Neuronal stem cell (in vitro differentiated cells): ENCODE results near the gene FOLR2.
A peak's percentile ranks its signal among the peaks of the same experiment; 100 is the strongest.

Experiments
- DNase-seq: peaks from one replicate; pipeline ENCODE4 v3.0.0-alpha.2; 2013; ENCODE audit warnings: low spot score
- H2AFZ ChIP-seq: one replicate; pipeline ENCODE4 v1.6.1; 2013; ENCODE audit warnings: mild to moderate bottlenecking, low read length, inconsistent platforms
- H2AK5ac ChIP-seq: 2 replicates; pipeline ENCODE4 v1.6.1; 2013; ENCODE audit warnings: low read depth, mild to moderate bottlenecking, inconsistent platforms, low read length, moderate library complexity, mixed read lengths
- H2BK120ac ChIP-seq: 2 replicates; pipeline ENCODE4 v1.6.1; 2013; ENCODE audit warnings: low read depth, mild to moderate bottlenecking, inconsistent platforms, low read length, moderate library complexity, mixed read lengths
- H2BK12ac ChIP-seq: one replicate; pipeline ENCODE4 v1.6.1; 2013; ENCODE audit warnings: low read length, inconsistent platforms
- H2BK15ac ChIP-seq: 2 replicates; pipeline ENCODE4 v1.6.1; 2013; ENCODE audit warnings: mild to moderate bottlenecking, low read length, inconsistent platforms, mixed read lengths
- H2BK5ac ChIP-seq: one replicate; pipeline ENCODE4 v1.6.1; 2013; ENCODE audit warnings: inconsistent platforms, mild to moderate bottlenecking, low read length, moderate library complexity
- H3K14ac ChIP-seq: one replicate; pipeline ENCODE4 v1.6.1; 2013; ENCODE audit warnings: low read length, inconsistent platforms
- H3K18ac ChIP-seq: 2 replicates; pipeline ENCODE4 v1.6.1; 2013; ENCODE audit warnings: low read length, inconsistent platforms
- H3K23ac ChIP-seq: 2 replicates; pipeline ENCODE4 v1.6.1; 2013; ENCODE audit warnings: low read depth, mild to moderate bottlenecking, mixed read lengths, low read length, inconsistent platforms; ENCODE audit not compliant: poor library complexity
- H3K27ac ChIP-seq: replicated peaks from 3 replicates; pipeline ENCODE4 v1.5.1; 2013; ENCODE audit warnings: low read length, inconsistent platforms
- H3K27me3 ChIP-seq, 3 experiments: 2 replicates each; pipeline ENCODE4 v1.6.1; 2013; ENCODE audit warnings: low read length in 3 of 3, mild to moderate bottlenecking in 2 of 3, inconsistent platforms in 1 of 3, low read depth in 1 of 3, mixed read lengths in 1 of 3, moderate library complexity in 1 of 3; ENCODE audit not compliant: control insufficient read depth in 3 of 3, insufficient read depth in 3 of 3
- H3K36me3 ChIP-seq, 2 donors: replicated peaks in 1 of 2; 2 replicates each; pipeline ENCODE4 v1.6.1; 2013; ENCODE audit warnings: low read length in 2 of 2; ENCODE audit not compliant: control insufficient read depth in 2 of 2, insufficient read depth in 2 of 2
- H3K4ac ChIP-seq: 2 replicates; pipeline ENCODE4 v1.6.1; 2013; ENCODE audit warnings: inconsistent platforms, mild to moderate bottlenecking, low read length, moderate library complexity
- H3K4me1 ChIP-seq, 2 donors: 1 replicate in 1 of 2; 2 replicates in 1 of 2; pipeline ENCODE4 v1.6.1; 2013; ENCODE audit warnings: low read length in 2 of 2, low read depth in 1 of 2; ENCODE audit not compliant: control insufficient read depth in 2 of 2, insufficient read depth in 1 of 2
- H3K4me2 ChIP-seq: one replicate; pipeline ENCODE4 v1.6.1; 2013; ENCODE audit warnings: mild to moderate bottlenecking, low read length, inconsistent platforms; ENCODE audit not compliant: insufficient read depth, poor library complexity, severe bottlenecking
- H3K4me3 ChIP-seq, 2 donors: 2 replicates each; pipeline ENCODE4 v1.5.1; 2013; ENCODE audit warnings: low read length in 2 of 2, mild to moderate bottlenecking in 2 of 2, inconsistent platforms in 1 of 2, moderate library complexity in 1 of 2
- H3K79me1 ChIP-seq: one replicate; pipeline ENCODE4 v1.6.1; 2013; ENCODE audit warnings: low read depth, mild to moderate bottlenecking, inconsistent platforms, low read length, moderate library complexity
- H3K9ac ChIP-seq: one replicate; pipeline ENCODE4 v1.6.1; 2013; ENCODE audit warnings: mild to moderate bottlenecking, low read depth, low read length, inconsistent platforms; ENCODE audit not compliant: poor library complexity
- H3K9me3 ChIP-seq, 2 donors: replicated peaks in 1 of 2; 2 replicates each; pipeline versions ENCODE3 to v1.6.1; 2013; ENCODE audit warnings: low read length in 2 of 2, mild to moderate bottlenecking in 2 of 2, inconsistent platforms in 1 of 2, low read depth in 1 of 2, mixed read lengths in 1 of 2, moderate library complexity in 1 of 2; ENCODE audit not compliant: control insufficient read depth in 2 of 2, insufficient read depth in 1 of 2
- H4K8ac ChIP-seq: one replicate; pipeline ENCODE4 v1.6.1; 2013; ENCODE audit warnings: low read depth, mild to moderate bottlenecking, inconsistent platforms, low read length, moderate library complexity
- H4K91ac ChIP-seq: one replicate; pipeline ENCODE4 v1.6.1; 2013; ENCODE audit warnings: low read length, low read depth, mild to moderate bottlenecking, inconsistent platforms; ENCODE audit not compliant: poor library complexity
- WGBS, 2 donors: extraction: QIAGEN DNeasy Blood & Tissue Kit; methylation state at CpG; one replicate each; pipeline ENCODE4 v1.1.7; 2013; ENCODE audit warnings: missing lambda C conversion rate in 2 of 2, mixed read lengths in 1 of 2; ENCODE audit not compliant: insufficient read length in 2 of 2, insufficient replicate concordance in 1 of 2; ENCODE audit errors: extremely low coverage in 2 of 2; 5-methylcytosine and 5-hydroxymethylcytosine counted together

FOLR2 gene

DNA sequence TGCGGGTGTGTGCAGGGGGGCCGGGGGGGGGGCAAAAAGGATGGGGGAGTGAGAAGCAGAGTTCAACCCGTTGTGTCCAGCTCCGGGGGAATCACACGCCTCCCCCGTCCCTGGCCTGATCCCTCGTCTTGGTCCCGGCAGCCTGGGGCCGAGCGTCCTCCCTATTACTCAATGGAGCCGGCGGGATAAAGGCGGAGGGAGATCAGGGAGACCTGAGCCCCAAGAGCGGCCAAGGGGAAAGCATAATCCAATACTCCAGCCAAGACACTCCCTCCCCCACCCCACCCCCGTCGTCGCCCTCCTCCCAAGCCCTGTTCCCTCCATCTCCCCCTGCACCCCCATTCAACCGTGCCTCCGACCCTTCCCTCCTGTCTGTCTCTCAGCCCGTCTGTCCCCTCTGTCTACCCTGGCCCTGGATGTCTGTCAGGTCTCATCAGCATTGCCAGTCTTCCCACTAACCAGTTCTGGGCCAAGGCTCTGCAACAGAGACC, 24.7 kb downstream of the FOLR2 start:
- Histone ChIP-seq H3K18ac (peak overlapping the region; percentile 79), H3K27me3 (peaks cover 51 to 78% (median 72%) of the 10 kb centered on the region in 3 experiments), H4K91ac (no peak overlapping the region), H4K8ac (no peak overlapping the region), H3K9me3 (peaks cover 13 to 27% of the 10 kb centered on the region in 2 donors), H3K27ac (no peak overlapping the region), H2AK5ac (no peak overlapping the region), H3K9ac (no peak overlapping the region), H3K4ac (no peak overlapping the region), H2AFZ (peak overlapping the region; percentile 87), H2BK5ac (no peak overlapping the region), H3K79me1 (peaks cover 2% of the 10 kb centered on the region), H3K4me2 (peak overlapping the region; percentile 23), H2BK12ac (no peak overlapping the region), H2BK15ac (no peak overlapping the region), H3K36me3 (peaks cover 9 to 26% of the 10 kb centered on the region in 2 donors), H3K4me3 (no peak overlapping the region), H3K23ac (no peak overlapping the region), H2BK120ac (peak overlapping the region; percentile 74), H3K14ac (no peak overlapping the region), H3K4me1 (peaks cover 12 to 31% of the 10 kb centered on the region in 2 donors)
- no peak for DNase-seq
- WGBS, 2 donors, result no CpG with 5 or more reads among the region's 20 CpGs

GRCh38 chr11:72242141-72242540, 25.5 kb downstream of the FOLR2 start:
- Histone ChIP-seq H3K9ac (no peak overlapping the region), H2AK5ac (no peak overlapping the region), H4K91ac (no peak overlapping the region), H3K9me3 (peaks cover 17 to 28% of the 10 kb centered on the region in 2 donors), H2BK15ac (no peak overlapping the region), H3K4me1 (peaks cover 12 to 31% of the 10 kb centered on the region in 2 donors), H3K4me2 (no peak overlapping the region), H3K23ac (no peak overlapping the region), H2BK12ac (no peak overlapping the region), H3K36me3 (peaks cover 7 to 18% of the 10 kb centered on the region in 2 donors), H3K4me3 (no peak overlapping the region), H3K18ac (no peak overlapping the region), H3K79me1 (peaks cover 2% of the 10 kb centered on the region), H4K8ac (no peak overlapping the region), H3K14ac (no peak overlapping the region), H2AFZ (no peak overlapping the region), H2BK120ac (no peak overlapping the region), H2BK5ac (no peak overlapping the region), H3K4ac (no peak overlapping the region), H3K27me3 (peaks cover 56 to 86% (median 80%) of the 10 kb centered on the region in 3 experiments), H3K27ac (no peak overlapping the region)
- WGBS, 2 donors, result no CpG with 5 or more reads among the region's 2 CpGs
- DNase-seq, result no peak

DNA sequence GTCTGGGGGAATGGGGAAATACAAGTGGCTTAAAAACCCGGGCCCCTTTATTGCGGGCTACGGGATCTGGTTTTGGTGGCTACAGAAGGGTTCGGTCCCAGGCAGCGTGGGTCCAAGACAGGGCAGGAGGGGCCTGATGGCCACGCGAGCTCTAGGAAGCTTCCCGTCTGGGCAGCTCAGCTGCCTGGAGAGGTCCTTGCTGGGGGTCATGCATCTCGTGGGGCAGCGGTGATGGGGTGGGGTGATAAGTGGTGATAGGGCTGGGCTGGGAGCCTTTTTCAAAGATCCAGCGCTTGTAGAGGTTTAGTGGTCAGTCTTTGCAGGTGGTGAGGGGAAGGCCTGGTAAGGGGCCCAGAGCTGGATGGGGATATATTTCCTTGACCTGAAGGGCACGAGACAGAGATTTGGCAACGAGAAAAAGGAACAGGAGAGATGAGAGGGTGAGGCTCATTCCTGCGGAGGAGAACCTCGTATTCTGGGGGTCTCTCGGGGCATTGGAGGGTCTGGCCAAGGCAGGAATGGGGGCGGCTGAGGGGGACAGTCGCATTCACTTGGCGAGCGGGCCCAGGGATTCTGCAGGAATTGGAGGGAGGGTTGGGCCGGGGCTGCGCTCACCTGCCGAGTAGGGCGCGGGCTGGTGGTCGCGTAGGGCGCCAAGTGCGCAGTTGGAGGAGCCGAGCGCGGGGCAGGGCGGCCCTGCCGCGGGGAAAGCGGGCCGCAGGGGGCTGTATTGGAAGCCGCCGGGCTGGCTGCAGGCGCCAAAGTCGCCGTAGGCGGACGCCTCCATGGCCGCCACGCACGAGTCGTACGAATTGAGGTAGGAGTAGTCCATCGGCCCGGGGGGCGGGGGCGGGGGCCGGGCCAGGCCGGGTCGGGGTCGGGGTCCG, 26.8 kb downstream of the FOLR2 start:
- no CpG with 5 or more reads among the region's 58 CpGs for WGBS, 2 donors
- peak overlapping the region; percentile 14 for H3K9ac ChIP-seq
- H3K9me3 ChIP-seq, result peaks cover 17 to 28% of the 10 kb centered on the region in 2 donors
- H3K27ac ChIP-seq, result no peak overlapping the region
- DNase-seq, result no peak
- no peak overlapping the region for H3K14ac ChIP-seq
- H3K18ac ChIP-seq, result no peak overlapping the region
- no peak overlapping the region for H4K8ac ChIP-seq
- H3K4me3 ChIP-seq, result peak overlapping the region in 1 of 2 donors; percentile 19
- H3K4me2 ChIP-seq, result peak overlapping the region; percentile 78
- no peak overlapping the region for H4K91ac ChIP-seq
- peaks cover 9 to 25% of the 10 kb centered on the region in 2 donors for H3K4me1 ChIP-seq
- H2BK120ac ChIP-seq, result no peak overlapping the region
- H3K23ac ChIP-seq, result no peak overlapping the region
- no peak overlapping the region for H2AK5ac ChIP-seq
- peaks cover 57 to 91% (median 90%) of the 10 kb centered on the region in 3 experiments for H3K27me3 ChIP-seq
- no peak overlapping the region for H3K4ac ChIP-seq
- H3K79me1 ChIP-seq, result peaks cover 2% of the 10 kb centered on the region
- no peak overlapping the region for H2BK12ac ChIP-seq
- H2BK5ac ChIP-seq, result no peak overlapping the region
- H2AFZ ChIP-seq, result peak overlapping the region; percentile 91
- H2BK15ac ChIP-seq, result no peak overlapping the region
- peaks cover 0 to 5% of the 10 kb centered on the region in 2 donors for H3K36me3 ChIP-seq

GRCh38 chr11:72244060-72244360, 27.4 kb downstream of the FOLR2 start, which contains the start of gene PHOX2A:
Gene PHOX2A, minus strand, starts transcription at chr11:72244176. Its CDS starts 172 bp downstream, at chr11:72244004.
- H2BK120ac ChIP-seq, result no peak within 1 kb of the TSS
- H3K9me3 ChIP-seq, result peaks cover 17 to 28% of the 10 kb centered on the region in 2 donors
- no CpG with 5 or more reads among the region's 37 CpGs for WGBS, 2 donors
- DNase-seq, result no peak
- H3K27me3 ChIP-seq, result peaks cover 57 to 93% (median 86%) of the 10 kb centered on the region in 3 experiments
- peak within 1 kb of the TSS; percentile 56 for H2BK5ac ChIP-seq
- no peak within 1 kb of the TSS for H4K8ac ChIP-seq
- peak within 1 kb of the TSS; percentile 37 to 73 for H3K4me3 ChIP-seq
- H4K91ac ChIP-seq, result no peak within 1 kb of the TSS
- peaks cover 9 to 20% of the 10 kb centered on the region in 2 donors for H3K4me1 ChIP-seq
- peak within 1 kb of the TSS; percentile 89 for H3K23ac ChIP-seq
- peak within 1 kb of the TSS; percentile 90 for H3K18ac ChIP-seq
- peaks cover 2% of the 10 kb centered on the region for H3K79me1 ChIP-seq
- peak within 1 kb of the TSS; percentile 91 for H2AFZ ChIP-seq
- no peak within 1 kb of the TSS for H2BK12ac ChIP-seq
- H3K9ac ChIP-seq, result peak within 1 kb of the TSS; percentile 65
- H3K36me3 ChIP-seq, result no peaks in the 10 kb centered on the region
- no peak within 1 kb of the TSS for H3K27ac ChIP-seq
- peak within 1 kb of the TSS; percentile 40 for H2AK5ac ChIP-seq
- H2BK15ac ChIP-seq, result no peak within 1 kb of the TSS
- peak within 1 kb of the TSS; percentile 78 for H3K4me2 ChIP-seq
- H3K4ac ChIP-seq, result no peak within 1 kb of the TSS
- H3K14ac ChIP-seq, result peak within 1 kb of the TSS; percentile 25
